Mesendoderm (in vitro differentiated cells): ENCODE data around the gene GNG12.

Experiments
- DNase-seq: peaks from one replicate; pipeline ENCODE4 v3.0.0; 2013
- H2AK5ac ChIP-seq: 2 replicates; pipeline ENCODE4 v1.6.1; 2013; ENCODE audit warnings: low read length, inconsistent platforms
- H2BK120ac ChIP-seq: 2 replicates; pipeline ENCODE4 v1.6.1; 2013; ENCODE audit warnings: low read depth, mild to moderate bottlenecking, low read length, moderate library complexity, mixed read lengths
- H2BK15ac ChIP-seq: replicated peaks from 2 replicates; pipeline ENCODE4 v1.6.1; 2013; ENCODE audit warnings: low read depth, mild to moderate bottlenecking, moderate library complexity
- H2BK5ac ChIP-seq: 2 replicates; pipeline ENCODE4 v1.6.1; 2013; ENCODE audit warnings: low read length, inconsistent platforms
- H3K18ac ChIP-seq: 2 replicates; pipeline ENCODE4 v1.6.1; 2013; ENCODE audit warnings: mild to moderate bottlenecking, low read length, mixed read lengths
- H3K23ac ChIP-seq: one replicate; pipeline ENCODE4 v1.6.1; 2013; ENCODE audit warnings: low read length
- H3K27ac ChIP-seq: 2 replicates; pipeline ENCODE4 v1.5.1; 2013; ENCODE audit warnings: low read depth, mild to moderate bottlenecking, inconsistent platforms, low read length, moderate library complexity
- H3K27me3 ChIP-seq: 2 replicates; pipeline ENCODE4 v1.6.1; 2013; ENCODE audit warnings: low read length, control low read depth, mild to moderate bottlenecking, inconsistent platforms; ENCODE audit not compliant: insufficient read depth, poor library complexity
- H3K36me3 ChIP-seq: 2 replicates; pipeline ENCODE4 v1.6.1; 2013; ENCODE audit warnings: low read length, inconsistent platforms; ENCODE audit not compliant: control insufficient read depth, insufficient read depth
- H3K4ac ChIP-seq: one replicate; pipeline ENCODE4 v1.6.1; 2013; ENCODE audit warnings: low read depth, mild to moderate bottlenecking, low read length, moderate library complexity
- H3K4me1 ChIP-seq: 2 replicates; pipeline ENCODE4 v1.6.1; 2013; ENCODE audit warnings: low read depth, low read length, inconsistent platforms; ENCODE audit not compliant: control insufficient read depth
- H3K4me2 ChIP-seq: 2 replicates; pipeline ENCODE4 v1.6.1; 2013; ENCODE audit warnings: low read length
- H3K4me3 ChIP-seq: 2 replicates; pipeline ENCODE4 v1.5.1; 2013; ENCODE audit warnings: mild to moderate bottlenecking, low read length
- H3K56ac ChIP-seq: one replicate; pipeline ENCODE4 v1.6.1; 2013; ENCODE audit warnings: low read length
- H3K79me1 ChIP-seq: 2 replicates; pipeline ENCODE4 v1.6.1; 2013; ENCODE audit warnings: low read length, inconsistent platforms
- H3K79me2 ChIP-seq: 2 replicates; pipeline ENCODE4 v1.6.1; 2013; ENCODE audit warnings: mild to moderate bottlenecking, low read length; ENCODE audit not compliant: control insufficient read depth, insufficient read depth
- H3K9ac ChIP-seq: 2 replicates; pipeline ENCODE4 v1.6.1; 2013; ENCODE audit warnings: low read length, inconsistent platforms
- H4K5ac ChIP-seq: one replicate; pipeline ENCODE4 v1.6.1; 2013; ENCODE audit warnings: low read length
- H4K8ac ChIP-seq: one replicate; pipeline ENCODE4 v1.6.1; 2013; ENCODE audit warnings: low read depth, mild to moderate bottlenecking, control low read depth, low read length, moderate library complexity
- WGBS: extraction: QIAGEN DNeasy Blood & Tissue Kit; methylation state at CpG from one replicate; pipeline ENCODE4 v1.1.7; 2013; ENCODE audit warnings: low lambda C conversion rate, missing lambda C conversion rate; ENCODE audit not compliant: insufficient coverage; ENCODE audit errors: extremely low coverage; 5-methylcytosine and 5-hydroxymethylcytosine counted together

The GNG12 gene

GRCh38 chr1:67855961-67856360 is 22.7 kb upstream of the GNG12 start:
- Histone ChIP-seq H3K27ac (no peak overlapping the region), H3K4me1 (no peaks in the 10 kb centered on the region), H3K9ac (no peak overlapping the region), H3K36me3 (no peaks in the 10 kb centered on the region), H3K56ac (no peak overlapping the region), H3K27me3 (no peaks in the 10 kb centered on the region), H4K8ac (no peak overlapping the region), H3K4me2 (no peak overlapping the region), H2BK15ac (no peak overlapping the region), H2AK5ac (no peak overlapping the region), H2BK5ac (no peak overlapping the region), H3K4me3 (no peak overlapping the region), H2BK120ac (no peak overlapping the region), H4K5ac (no peak overlapping the region), H3K18ac (no peak overlapping the region), H3K4ac (no peak overlapping the region), H3K79me1 (no peaks in the 10 kb centered on the region), H3K79me2 (no peaks in the 10 kb centered on the region), H3K23ac (no peak overlapping the region)
- WGBS, result no CpG with 5 or more reads among the region's 2 CpGs
- no peak for DNase-seq

- Histone ChIP-seq H3K79me2 (no peaks in the 10 kb centered on the region), H4K5ac (no peak overlapping the region), H3K4me3 (no peak overlapping the region), H3K27ac (no peak overlapping the region), H2BK5ac (no peak overlapping the region), H3K4ac (no peak overlapping the region), H3K18ac (no peak overlapping the region), H3K4me1 (no peaks in the 10 kb centered on the region), H3K79me1 (no peaks in the 10 kb centered on the region), H4K8ac (no peak overlapping the region), H3K9ac (no peak overlapping the region), H2BK120ac (no peak overlapping the region), H3K4me2 (no peak overlapping the region), H3K23ac (no peak overlapping the region), H3K27me3 (no peaks in the 10 kb centered on the region), H2BK15ac (no peak overlapping the region), H3K56ac (no peak overlapping the region), H3K36me3 (no peaks in the 10 kb centered on the region), H2AK5ac (no peak overlapping the region)
- WGBS, result no CpG with 5 or more reads among the region's 4 CpGs
- DNase-seq, result no peak
Measured at GRCh38 chr1:67855444-67855843, 22.2 kb upstream of the GNG12 start.

- Histone ChIP-seq H3K9ac (no peak overlapping the region), H3K79me2 (no peaks in the 10 kb centered on the region), H3K79me1 (no peaks in the 10 kb centered on the region), H3K4me3 (no peak overlapping the region), H2BK120ac (no peak overlapping the region), H3K36me3 (no peaks in the 10 kb centered on the region), H3K4ac (no peak overlapping the region), H3K18ac (no peak overlapping the region), H3K56ac (no peak overlapping the region), H4K8ac (no peak overlapping the region), H2BK15ac (no peak overlapping the region), H3K4me2 (no peak overlapping the region), H3K27ac (no peak overlapping the region), H3K4me1 (no peaks in the 10 kb centered on the region), H4K5ac (no peak overlapping the region), H2BK5ac (no peak overlapping the region), H3K23ac (no peak overlapping the region), H2AK5ac (no peak overlapping the region), H3K27me3 (no peaks in the 10 kb centered on the region)
- peak; percentile 98 for DNase-seq
- WGBS, result no CpG with 5 or more reads among the region's 2 CpGs
Measured at GRCh38 chr1:67853704-67854103, 20.4 kb upstream of the GNG12 start.

- no peak overlapping the region for H2AK5ac ChIP-seq
- no peak overlapping the region for H3K4me2 ChIP-seq
- H3K27me3 ChIP-seq, result no peaks in the 10 kb centered on the region
- no peak overlapping the region for H3K56ac ChIP-seq
- H2BK15ac ChIP-seq, result no peak overlapping the region
- H3K79me2 ChIP-seq, result no peaks in the 10 kb centered on the region
- H2BK120ac ChIP-seq, result no peak overlapping the region
- H4K5ac ChIP-seq, result no peak overlapping the region
- no peak overlapping the region for H3K27ac ChIP-seq
- no peak overlapping the region for H3K4ac ChIP-seq
- no peaks in the 10 kb centered on the region for H3K4me1 ChIP-seq
- H3K9ac ChIP-seq, result no peak overlapping the region
- DNase-seq, result no peak
- no peaks in the 10 kb centered on the region for H3K79me1 ChIP-seq
- no peak overlapping the region for H3K18ac ChIP-seq
- no peak overlapping the region for H3K23ac ChIP-seq
- no peak overlapping the region for H2BK5ac ChIP-seq
- H3K4me3 ChIP-seq, result no peak overlapping the region
- no peaks in the 10 kb centered on the region for H3K36me3 ChIP-seq
- 100% methylated on average over 2 of the region's 6 CpGs for WGBS
- no peak overlapping the region for H4K8ac ChIP-seq
Measured at GRCh38 chr1:67851800-67852199, 18.5 kb upstream of the GNG12 start.

- Histone ChIP-seq H4K8ac (no peak overlapping the region), H2AK5ac (no peak overlapping the region)
- no peak for DNase-seq
Measured at GRCh38 chr1:67850611-67851075, 17.4 kb upstream of the GNG12 start.

GRCh38 chr1:67850151-67850551 is 16.9 kb upstream of the GNG12 start:
- Histone ChIP-seq H3K4me3 (no peak overlapping the region), H3K36me3 (no peaks in the 10 kb centered on the region), H3K79me2 (no peaks in the 10 kb centered on the region), H3K18ac (no peak overlapping the region), H3K9ac (no peak overlapping the region), H3K27me3 (no peaks in the 10 kb centered on the region), H3K79me1 (no peaks in the 10 kb centered on the region), H3K23ac (no peak overlapping the region), H3K56ac (no peak overlapping the region), H2BK5ac (no peak overlapping the region), H4K8ac (no peak overlapping the region), H2BK120ac (no peak overlapping the region), H3K27ac (no peak overlapping the region), H4K5ac (no peak overlapping the region), H2AK5ac (no peak overlapping the region), H3K4me1 (no peaks in the 10 kb centered on the region), H3K4me2 (no peak overlapping the region), H2BK15ac (no peak overlapping the region), H3K4ac (no peak overlapping the region)
- peak; percentile 40 for DNase-seq

More at GRCh38 chr1:67850611-67851075, 17.4 kb upstream of the GNG12 start:
- no peaks in the 10 kb centered on the region for H3K79me2 ChIP-seq
- no peak overlapping the region for H3K18ac ChIP-seq
- H2BK120ac ChIP-seq, result no peak overlapping the region
- no peak overlapping the region for H3K4ac ChIP-seq
- no peak overlapping the region for H3K9ac ChIP-seq
- H3K23ac ChIP-seq, result no peak overlapping the region
- no peak overlapping the region for H3K27ac ChIP-seq
- H4K5ac ChIP-seq, result no peak overlapping the region
- no CpG with 5 or more reads among the region's 1 CpG for WGBS
- H3K36me3 ChIP-seq, result no peaks in the 10 kb centered on the region
- no peak overlapping the region for H3K4me3 ChIP-seq
- H3K4me2 ChIP-seq, result no peak overlapping the region
- H2BK5ac ChIP-seq, result no peak overlapping the region
- no peaks in the 10 kb centered on the region for H3K27me3 ChIP-seq
- H3K79me1 ChIP-seq, result no peaks in the 10 kb centered on the region
- H2BK15ac ChIP-seq, result no peak overlapping the region
- H3K56ac ChIP-seq, result no peak overlapping the region
- H3K4me1 ChIP-seq, result no peaks in the 10 kb centered on the region
